ENCODE measurements around the gene ANGPTL4.
A peak's percentile ranks its signal among the peaks of the same experiment; 100 is the strongest.
"Not testable (repeated sequence)": the region's sequence is repeated elsewhere in the genome, so short reads cannot be mapped to it uniquely, and the experiment has no call there.

Gene ANGPTL4

DNA sequence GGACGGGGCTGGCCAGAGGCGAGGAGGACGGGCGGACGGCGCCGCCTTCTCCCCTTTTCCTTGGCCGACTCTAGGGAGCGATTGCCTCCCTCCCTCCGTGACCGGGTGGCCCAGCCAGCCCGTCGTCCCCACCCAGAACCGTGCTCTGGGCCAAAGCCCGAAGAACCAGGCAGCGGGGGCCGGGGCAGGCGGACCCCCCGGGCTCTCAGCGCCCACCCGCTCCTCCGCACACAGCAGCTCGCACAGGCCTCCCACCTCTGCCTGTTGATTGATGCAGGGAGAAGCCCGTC lies 39.8 kb downstream of the ANGPTL4 start:
- Histone ChIP-seq H3K4me3 (replicated peaks; ENCODE audit: insufficient read depth, low read length) (no peak overlapping the region), H3K27ac (replicated peaks) (no peak overlapping the region), H3K27me3 (ENCODE audit: insufficient read depth, poor library complexity, severe bottlenecking) (no peaks in the 10 kb centered on the region)
- DNase-seq (ENCODE audit: low read depth in 1 of 2, low spot score in 1 of 2) = no peak
- TF ChIP-seq POLR2AphosphoS5 (IDR thresholded peaks at IDR 0.05; ENCODE audit: low read depth) (no peak), CTCF (IDR thresholded peaks at IDR 0.05; ENCODE audit: insufficient read depth, low read length) (no peak), REST (IDR thresholded peaks at IDR 0.05; ENCODE audit: insufficient replicate concordance, low read depth) (no peak), GABPA (IDR thresholded peaks at IDR 0.05; ENCODE audit: low read depth) (no peak), SPI1 (IDR thresholded peaks at IDR 0.05; ENCODE audit: borderline replicate concordance, low read depth) (no peak)

DNA sequence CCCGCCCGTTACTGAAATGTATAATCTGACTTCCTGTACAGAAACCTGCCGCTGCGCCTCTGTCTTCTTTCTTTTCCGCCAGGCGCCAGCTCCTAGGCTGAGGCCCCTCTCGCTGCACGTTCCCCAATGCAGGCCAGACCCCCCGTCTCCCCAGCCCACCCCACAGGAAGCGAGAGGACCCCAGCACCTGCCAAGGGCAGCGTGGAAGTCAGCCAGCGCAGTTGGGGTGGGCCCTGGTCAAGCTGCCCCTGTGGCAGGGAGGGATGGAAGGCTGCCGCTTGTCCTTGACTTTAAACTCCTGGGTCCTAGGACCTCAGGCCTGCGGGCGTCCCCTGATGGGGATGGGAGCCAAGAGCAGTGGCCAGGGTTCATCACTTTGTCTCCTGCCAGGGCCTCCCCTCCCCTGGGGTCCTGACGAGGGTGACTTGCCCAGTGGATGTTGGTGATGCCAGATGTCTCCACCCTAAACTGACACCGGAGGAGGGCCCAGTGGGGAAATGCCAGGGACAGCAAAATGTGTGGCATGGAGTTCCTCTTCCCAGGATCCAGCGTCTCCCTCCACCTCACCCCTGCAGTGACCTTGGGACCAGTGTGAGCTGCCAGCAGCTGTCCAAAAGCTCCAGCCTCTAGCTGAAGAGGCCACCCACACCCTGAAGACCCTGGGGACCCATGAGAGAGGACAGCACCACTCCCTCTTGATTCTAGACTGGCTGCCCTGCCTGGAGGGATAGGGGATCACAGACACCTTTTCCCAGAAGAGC lies 40.6 kb downstream of the ANGPTL4 start:
- Histone ChIP-seq H3K4me3 (replicated peaks; ENCODE audit: insufficient read depth, low read length) (no peak overlapping the region), H3K27me3 (ENCODE audit: insufficient read depth, poor library complexity, severe bottlenecking) (no peaks in the 10 kb centered on the region), H3K27ac (replicated peaks) (no peak overlapping the region)
- TF ChIP-seq GABPA (IDR thresholded peaks at IDR 0.05; ENCODE audit: low read depth) = no peak
- TF ChIP-seq SPI1 (IDR thresholded peaks at IDR 0.05; ENCODE audit: borderline replicate concordance, low read depth) = no peak
- TF ChIP-seq POLR2AphosphoS5 (IDR thresholded peaks at IDR 0.05; ENCODE audit: low read depth) = no peak
- TF ChIP-seq CTCF (IDR thresholded peaks at IDR 0.05; ENCODE audit: insufficient read depth, low read length) = no peak
- TF ChIP-seq REST (IDR thresholded peaks at IDR 0.05; ENCODE audit: insufficient replicate concordance, low read depth) = no peak
- no peak for DNase-seq (ENCODE audit: low read depth in 1 of 2, low spot score in 1 of 2)

DNA sequence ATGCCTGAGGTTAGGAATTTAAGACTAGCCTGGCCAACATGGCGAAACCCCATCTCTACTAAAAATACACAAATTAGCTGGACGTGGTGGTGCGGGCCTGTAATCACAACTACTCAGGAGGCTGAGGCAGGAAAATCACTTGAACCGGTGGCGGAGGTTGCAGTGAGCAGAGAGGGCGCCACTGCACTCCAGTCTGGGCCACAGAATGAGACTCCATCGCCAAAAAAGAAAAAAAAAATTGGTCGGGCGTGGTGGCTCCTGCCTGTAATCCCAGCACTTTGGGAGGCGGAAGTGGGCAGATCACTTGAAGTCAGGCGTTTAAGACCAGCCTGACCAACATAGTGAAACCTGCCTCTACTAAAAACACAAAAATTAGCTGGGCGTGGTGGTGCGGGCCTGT lies 46.8 kb downstream of the ANGPTL4 start:
- DNase-seq (ENCODE audit: low read depth in 1 of 2, low spot score in 1 of 2); H3K4me3 ChIP-seq (replicated peaks; ENCODE audit: insufficient read depth, low read length); H3K27ac ChIP-seq (replicated peaks); H3K27me3 ChIP-seq (ENCODE audit: insufficient read depth, poor library complexity, severe bottlenecking): not testable (repeated sequence)

GRCh38 chr19:8412783-8413628 lies 49.1 kb downstream of the ANGPTL4 start, which contains the start of gene MARCHF2:
Gene MARCHF2, plus strand, starts transcription at chr19:8413305. Its CDS starts 8,536 bp downstream, at chr19:8421841.
- TF ChIP-seq CTCF (IDR thresholded peaks at IDR 0.05; ENCODE audit: insufficient read depth, low read length) = peak; percentile 34
- TF ChIP-seq GABPA (IDR thresholded peaks at IDR 0.05; ENCODE audit: low read depth) = no peak
- no peaks in the 10 kb centered on the region for H3K27me3 ChIP-seq (ENCODE audit: insufficient read depth, poor library complexity, severe bottlenecking)
- peak; percentile 91 to 95 for DNase-seq (ENCODE audit: low read depth in 1 of 2, low spot score in 1 of 2)
- H3K4me3 ChIP-seq (replicated peaks; ENCODE audit: insufficient read depth, low read length) = peak within 1 kb of the TSS; percentile 54
- H3K27ac ChIP-seq (replicated peaks) = no peak within 1 kb of the TSS
